ENCODE data around the gene AJAP1.
"Not testable (repeated sequence)": the region's sequence is repeated elsewhere in the genome, so short reads cannot be mapped to it uniquely, and the experiment has no call there.

The AJAP1 gene, protein sequence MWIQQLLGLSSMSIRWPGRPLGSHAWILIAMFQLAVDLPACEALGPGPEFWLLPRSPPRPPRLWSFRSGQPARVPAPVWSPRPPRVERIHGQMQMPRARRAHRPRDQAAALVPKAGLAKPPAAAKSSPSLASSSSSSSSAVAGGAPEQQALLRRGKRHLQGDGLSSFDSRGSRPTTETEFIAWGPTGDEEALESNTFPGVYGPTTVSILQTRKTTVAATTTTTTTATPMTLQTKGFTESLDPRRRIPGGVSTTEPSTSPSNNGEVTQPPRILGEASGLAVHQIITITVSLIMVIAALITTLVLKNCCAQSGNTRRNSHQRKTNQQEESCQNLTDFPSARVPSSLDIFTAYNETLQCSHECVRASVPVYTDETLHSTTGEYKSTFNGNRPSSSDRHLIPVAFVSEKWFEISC

DNA sequence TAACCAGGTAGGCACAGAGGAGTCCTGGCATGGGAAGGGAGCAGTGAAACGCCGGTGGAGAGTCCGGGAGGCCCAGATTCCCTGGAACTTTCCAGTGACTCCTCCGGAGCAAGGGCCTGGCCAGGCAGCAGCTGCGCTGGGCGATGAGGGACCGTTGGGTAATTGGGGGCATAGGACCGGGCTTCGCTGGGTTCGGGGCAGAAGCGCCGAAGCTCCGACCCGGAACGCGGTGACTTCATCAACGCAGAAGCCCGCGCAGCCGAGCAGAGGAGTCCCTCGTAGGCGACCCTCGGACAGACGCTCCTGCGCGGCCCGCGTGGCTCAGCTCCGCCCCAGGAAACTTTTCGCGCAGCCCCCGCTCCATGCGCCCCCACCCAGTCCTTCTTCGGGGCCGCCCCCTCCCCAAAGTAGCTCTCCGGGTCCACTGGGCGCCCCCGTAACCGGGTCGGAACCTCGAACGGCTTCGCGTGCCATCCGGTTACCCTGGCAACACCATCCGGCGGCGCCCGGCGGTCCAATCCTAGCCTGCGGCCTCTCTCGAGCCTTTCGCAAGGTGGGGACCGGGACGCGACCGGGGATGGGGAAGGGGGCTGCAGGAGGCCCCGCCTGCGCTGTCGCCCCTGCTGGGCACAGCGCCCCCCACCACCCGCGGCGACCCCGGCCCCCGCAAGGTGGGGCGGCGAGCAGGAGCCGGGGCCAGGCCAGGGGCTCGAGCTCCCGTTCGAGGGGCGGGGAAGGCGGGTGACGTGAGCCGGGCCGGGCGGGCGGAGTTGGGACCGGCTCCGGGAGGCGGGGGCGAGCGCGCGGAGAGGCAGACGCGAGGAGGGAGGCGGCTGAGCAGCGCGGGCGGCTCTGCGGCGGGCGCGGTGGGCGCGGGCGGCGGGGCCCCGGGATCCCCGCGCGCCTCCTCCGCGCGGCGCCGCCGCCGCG, at the start of gene AJAP1:
Gene AJAP1 (plus strand): TSS at position 814 of the 930 bp plus-strand sequence. CDS start 817 bp downstream, outside the sequence.
- Histone ChIP-seq H3K9me3 (no peaks in the 10 kb centered on the region), H3K27me3 (ENCODE audit: low read depth) (no peaks in the 10 kb centered on the region), H3K4me3 (no peak within 1 kb of the TSS), H3K36me3 (replicated peaks) (no peaks in the 10 kb centered on the region), H3K4me1 (no peaks in the 10 kb centered on the region)
- no peak for DNase-seq (ENCODE audit: low spot score in 2 of 2)
- in situ Hi-C loops (cut with MboI; ENCODE audit: low sequenced_read_pairs) = no loop called here

- Histone ChIP-seq H3K4me1 (no peaks in the 10 kb centered on the region), H3K36me3 (replicated peaks) (no peaks in the 10 kb centered on the region), H3K4me3 (no peak overlapping the region), H3K27me3 (ENCODE audit: low read depth) (no peaks in the 10 kb centered on the region), H3K9me3 (no peaks in the 10 kb centered on the region)
- in situ Hi-C loops (cut with MboI; ENCODE audit: low sequenced_read_pairs) = no loop called here
- DNase-seq (ENCODE audit: low spot score in 2 of 2) = no peak
Measured at GRCh38 chr1:4605158-4605557, 49.3 kb upstream of the AJAP1 start.

DNA sequence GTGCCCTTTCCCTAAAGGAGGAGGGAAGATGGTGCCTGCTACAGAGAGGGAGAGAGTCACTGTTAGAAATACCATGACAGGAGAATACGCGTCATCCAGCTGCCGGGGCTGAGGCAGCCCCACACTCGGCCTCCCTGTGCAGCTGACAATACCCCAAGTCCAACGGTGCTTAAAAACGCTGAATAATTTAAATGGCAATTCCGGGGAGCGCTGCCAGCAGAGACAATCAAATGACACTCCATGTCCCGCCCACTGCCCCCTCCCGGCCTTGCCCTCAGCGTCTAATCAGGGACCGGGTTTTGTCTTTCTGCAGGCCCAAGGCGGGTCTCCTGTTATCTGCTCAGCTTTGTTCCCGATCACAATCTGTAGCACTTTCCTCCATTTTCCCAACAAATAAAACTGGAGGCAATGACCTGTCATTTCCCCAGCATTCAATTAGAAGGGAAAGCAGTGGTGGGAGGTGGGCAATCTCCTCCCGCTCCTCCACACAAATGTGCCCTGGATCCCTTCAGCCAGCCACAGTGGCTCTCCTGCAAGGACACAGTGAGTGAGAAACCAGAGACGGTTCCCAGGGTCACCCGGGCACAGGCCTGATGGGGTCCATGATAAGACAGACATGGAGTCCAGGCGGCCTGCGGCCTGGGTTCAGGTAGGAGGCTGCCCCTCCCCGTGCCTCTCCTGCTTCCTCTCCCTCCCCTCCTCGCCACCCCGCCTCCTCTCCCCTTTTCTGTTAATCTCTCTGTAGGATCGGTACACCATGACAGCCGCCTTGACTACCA, 42.7 kb upstream of the AJAP1 start:
- H3K27me3 ChIP-seq (ENCODE audit: low read depth) = no peaks in the 10 kb centered on the region
- no peaks in the 10 kb centered on the region for H3K36me3 ChIP-seq (replicated peaks)
- no peaks in the 10 kb centered on the region for H3K4me1 ChIP-seq
- no peaks in the 10 kb centered on the region for H3K9me3 ChIP-seq
- DNase-seq (ENCODE audit: low spot score in 2 of 2) = no peak
- in situ Hi-C loops (cut with MboI; ENCODE audit: low sequenced_read_pairs) = no loop called here
- no peak overlapping the region for H3K4me3 ChIP-seq

DNA sequence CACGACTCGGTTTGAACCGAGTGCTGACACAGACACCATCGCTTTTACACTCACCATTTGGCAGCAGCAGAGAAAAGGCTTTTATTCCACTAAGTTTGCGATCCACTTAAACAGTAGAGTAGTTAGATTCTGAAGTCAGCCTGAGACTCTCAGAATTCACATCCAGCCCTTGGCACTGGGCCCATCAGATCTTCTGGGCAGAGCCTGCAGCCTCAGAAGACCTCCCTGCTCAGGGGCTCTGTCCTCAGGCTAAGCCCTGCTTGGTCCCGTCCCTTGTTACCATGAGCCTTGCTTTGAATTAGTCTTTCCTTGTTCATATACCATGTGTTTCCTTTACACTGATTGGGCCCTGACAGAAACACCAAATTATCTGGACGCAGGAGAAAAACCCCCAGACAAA, 41.4 kb upstream of the AJAP1 start:
- no peak overlapping the region for H3K4me3 ChIP-seq
- no peaks in the 10 kb centered on the region for H3K9me3 ChIP-seq
- H3K36me3 ChIP-seq (replicated peaks) = no peaks in the 10 kb centered on the region
- no peaks in the 10 kb centered on the region for H3K27me3 ChIP-seq (ENCODE audit: low read depth)
- in situ Hi-C loops (cut with MboI; ENCODE audit: low sequenced_read_pairs) = no loop called here
- no peaks in the 10 kb centered on the region for H3K4me1 ChIP-seq
- DNase-seq (ENCODE audit: low spot score in 2 of 2) = no peak

GRCh38 chr1:4613606-4614370, 40.6 kb upstream of the AJAP1 start:
- in situ Hi-C loops (cut with MboI; ENCODE audit: low sequenced_read_pairs) = no loop called here
- Histone ChIP-seq H3K4me3 (no peak overlapping the region), H3K36me3 (replicated peaks) (no peaks in the 10 kb centered on the region), H3K27me3 (ENCODE audit: low read depth) (no peaks in the 10 kb centered on the region), H3K9me3 (no peaks in the 10 kb centered on the region), H3K4me1 (no peaks in the 10 kb centered on the region)
- DNase-seq (ENCODE audit: low spot score in 2 of 2) = no peak

- DNase-seq (ENCODE audit: low spot score in 2 of 2) = no peak
- Histone ChIP-seq H3K27me3 (ENCODE audit: low read depth) (no peaks in the 10 kb centered on the region), H3K36me3 (replicated peaks) (no peaks in the 10 kb centered on the region), H3K4me3 (no peak overlapping the region), H3K4me1 (no peaks in the 10 kb centered on the region), H3K9me3 (no peaks in the 10 kb centered on the region)
- in situ Hi-C loops (cut with MboI; ENCODE audit: low sequenced_read_pairs) = no loop called here
Measured at GRCh38 chr1:4614371-4615137, 39.9 kb upstream of the AJAP1 start.

GRCh38 chr1:4615138-4615470, 39.3 kb upstream of the AJAP1 start:
- Histone ChIP-seq H3K27me3 (ENCODE audit: low read depth) (no peaks in the 10 kb centered on the region), H3K4me3 (no peak overlapping the region), H3K9me3 (no peaks in the 10 kb centered on the region), H3K4me1 (no peaks in the 10 kb centered on the region), H3K36me3 (replicated peaks) (no peaks in the 10 kb centered on the region)
- DNase-seq (ENCODE audit: low spot score in 2 of 2) = no peak
- in situ Hi-C loops (cut with MboI; ENCODE audit: low sequenced_read_pairs) = no loop called here

DNA sequence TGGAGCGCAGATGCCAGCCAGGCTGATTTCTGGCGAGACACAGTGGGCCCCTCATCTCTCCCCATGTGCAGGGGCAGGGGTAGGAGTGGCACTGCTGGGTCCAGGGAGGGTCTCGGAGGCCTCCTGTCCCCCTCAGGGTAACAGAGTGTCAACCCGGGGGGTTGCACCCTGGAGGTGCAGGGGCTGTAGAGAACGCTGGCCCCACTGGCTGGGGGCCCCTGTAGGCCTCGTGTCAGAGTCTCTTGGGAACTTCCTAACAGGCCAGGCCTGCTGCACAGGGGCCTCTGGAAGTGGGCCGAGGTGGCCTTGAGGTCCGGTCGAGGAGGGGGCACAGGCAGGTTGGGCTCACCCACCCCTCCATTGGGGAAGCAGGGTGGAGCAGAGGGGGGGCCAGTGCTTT, 38.9 kb upstream of the AJAP1 start:
- no peak for DNase-seq (ENCODE audit: low spot score in 2 of 2)
- in situ Hi-C loops (cut with MboI; ENCODE audit: low sequenced_read_pairs) = no loop called here
- Histone ChIP-seq H3K4me3 (no peak overlapping the region), H3K27me3 (ENCODE audit: low read depth) (no peaks in the 10 kb centered on the region), H3K36me3 (replicated peaks) (no peaks in the 10 kb centered on the region), H3K9me3 (no peaks in the 10 kb centered on the region), H3K4me1 (no peaks in the 10 kb centered on the region)

- H3K4me3 ChIP-seq = no peak overlapping the region
- no peaks in the 10 kb centered on the region for H3K4me1 ChIP-seq
- H3K36me3 ChIP-seq (replicated peaks) = no peaks in the 10 kb centered on the region
- H3K9me3 ChIP-seq = no peaks in the 10 kb centered on the region
- DNase-seq (ENCODE audit: low spot score in 2 of 2) = no peak
- H3K27me3 ChIP-seq (ENCODE audit: low read depth) = no peaks in the 10 kb centered on the region
- in situ Hi-C loops (cut with MboI; ENCODE audit: low sequenced_read_pairs) = no loop called here
Measured at GRCh38 chr1:4616831-4617465, 37.5 kb upstream of the AJAP1 start.

- in situ Hi-C loops (cut with MboI; ENCODE audit: low sequenced_read_pairs) = no loop called here
- no peak overlapping the region for H3K4me3 ChIP-seq
- H3K27me3 ChIP-seq (ENCODE audit: low read depth) = no peaks in the 10 kb centered on the region
- H3K9me3 ChIP-seq = no peaks in the 10 kb centered on the region
- no peak for DNase-seq (ENCODE audit: low spot score in 2 of 2)
- no peaks in the 10 kb centered on the region for H3K4me1 ChIP-seq
- H3K36me3 ChIP-seq (replicated peaks) = no peaks in the 10 kb centered on the region
Measured at GRCh38 chr1:4617506-4617905, 36.9 kb upstream of the AJAP1 start.

GRCh38 chr1:4618827-4619226, 35.6 kb upstream of the AJAP1 start:
- H3K27me3 ChIP-seq (ENCODE audit: low read depth); H3K9me3 ChIP-seq; in situ Hi-C loops (cut with MboI; ENCODE audit: low sequenced_read_pairs); H3K36me3 ChIP-seq (replicated peaks); H3K4me3 ChIP-seq; H3K4me1 ChIP-seq; DNase-seq (ENCODE audit: low spot score in 2 of 2): not testable (repeated sequence)

DNA sequence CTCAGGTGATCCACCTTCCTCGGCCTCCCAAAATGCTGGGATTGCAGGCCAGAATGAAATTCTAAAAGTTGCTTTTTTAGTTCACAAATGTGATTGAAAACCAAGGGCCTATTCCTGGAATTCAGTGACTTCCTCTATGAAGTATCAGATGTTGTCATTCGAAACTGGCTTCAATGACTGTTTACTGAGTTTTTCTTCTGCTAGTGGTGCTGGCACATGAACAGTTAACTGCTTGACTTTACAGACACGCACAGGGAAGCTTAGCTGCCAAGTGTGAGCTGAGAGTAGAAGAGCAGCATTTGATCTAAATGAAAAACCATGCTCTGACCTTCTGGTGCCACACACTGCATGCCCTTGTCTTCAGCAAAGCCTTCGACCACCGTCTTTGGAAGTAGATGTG, 32.8 kb upstream of the AJAP1 start:
- in situ Hi-C loops (cut with MboI; ENCODE audit: low sequenced_read_pairs) = no loop called here
- no peak for DNase-seq (ENCODE audit: low spot score in 2 of 2)
- Histone ChIP-seq H3K9me3 (no peaks in the 10 kb centered on the region), H3K4me3 (no peak overlapping the region), H3K27me3 (ENCODE audit: low read depth) (no peaks in the 10 kb centered on the region), H3K4me1 (no peaks in the 10 kb centered on the region), H3K36me3 (replicated peaks) (no peaks in the 10 kb centered on the region)
